ENCODE results near the gene PRRG2. TPM values are rescaled to one million over a fixed set of nuclear protein-coding genes. Genes with fewer than 3 reads are reported as not detected.

PRRG2 gene
- total and polyA plus RNA-seq, 10 of the 15 experiments (the other 5 are each of a cell fraction or from before 2014, with no cell fraction given): 0.09 to 2.1 (median 0.86) TPM

- no peak for TF ChIP-seq IRF5 (IDR thresholded peaks at IDR 0.05; ENCODE audit: borderline replicate concordance)
- TF ChIP-seq REST (IDR thresholded peaks at IDR 0.05; ENCODE audit: low read depth, low read length): no peak
- peak; percentile 36; the same call in 1 of the 2 replicates for TF ChIP-seq GATAD2B (conservative IDR thresholded peaks at IDR 0.05; ENCODE audit: low read depth)
- no peak for TF ChIP-seq MTA3 (IDR thresholded peaks at IDR 0.05; ENCODE audit: borderline replicate concordance, low read length)
- no peak for TF ChIP-seq BMI1 (IDR thresholded peaks at IDR 0.05; ENCODE audit: borderline replicate concordance)
- TF ChIP-seq CHD1 (IDR thresholded peaks at IDR 0.05; ENCODE audit: low read depth, low read length): no peak
- no peak for TF ChIP-seq BCL3 (IDR thresholded peaks at IDR 0.05; ENCODE audit: borderline replicate concordance, insufficient read depth, low read depth, low read length, poor library complexity, severe bottlenecking)
- no peak for TF ChIP-seq KDM1A (IDR thresholded peaks at IDR 0.05; ENCODE audit: borderline replicate concordance)
- TF ChIP-seq MEF2B (IDR thresholded peaks at IDR 0.05; ENCODE audit: partially characterized antibody, poor library complexity, severe bottlenecking): no peak
- no peak for TF ChIP-seq SIN3A (IDR thresholded peaks at IDR 0.05; ENCODE audit: low read depth, low read length)
- TF ChIP-seq USF2 (IDR thresholded peaks at IDR 0.05; ENCODE audit: borderline replicate concordance, low read depth, low read length): no peak; the same call in 1 of the 2 replicates
- TF ChIP-seq CTCF (IDR thresholded peaks at IDR 0.05 in 2 of 3, conservative IDR thresholded peaks at IDR 0.05 in 1 of 3; ENCODE audit: control insufficient read depth in 2 of 3, extremely low read depth in 1 of 3, insufficient read depth in 1 of 3, low read depth in 3 of 3, low read length in 3 of 3): no peak
- TF ChIP-seq PAX8 (IDR thresholded peaks at IDR 0.05): no peak
- TF ChIP-seq NKRF (conservative IDR thresholded peaks at IDR 0.05): no peak
- no peak for TF ChIP-seq FOXK2 (IDR thresholded peaks at IDR 0.05)
Observed at GRCh38 chr19:49640113-49640898, 59.2 kb downstream of the PRRG2 start, which contains the start of gene RRAS (continued).
